Measurements from ENCODE around the gene XIAP.

- TF ChIP-seq ZNF274 (IDR thresholded peaks at IDR 0.05; ENCODE audit: low read depth, low read length) (no peak), YY1 (IDR thresholded peaks at IDR 0.05; ENCODE audit: insufficient read depth, insufficient read length) (no peak)
Observed at GRCh38 chrX:123924186-123924585, 64.3 kb downstream of the XIAP start.

Measured in NT2/D1 (cell line).